GM12891 (cell line): ENCODE measurements around the gene TIMP3.

Experiments
- PAX5 ChIP-seq: IDR thresholded peaks from 2 replicates; pipeline ENCODE4 v1.6.1; 2011; ENCODE audit warnings: low read length, moderate library complexity, mild to moderate bottlenecking; ENCODE audit not compliant: insufficient read depth, severe bottlenecking
- POLR2A ChIP-seq: IDR thresholded peaks from 2 replicates; pipeline ENCODE4 v1.6.1; 2011; ENCODE audit warnings: low read depth, low read length, control low read depth
- POLR2AphosphoS5 ChIP-seq: IDR thresholded peaks from 2 replicates; pipeline ENCODE4 v1.6.1; 2011; ENCODE audit warnings: low read depth, low read length, control low read depth
- POU2F2 ChIP-seq: IDR thresholded peaks from 2 replicates; pipeline ENCODE4 v1.6.1; 2011; ENCODE audit warnings: low read depth, mild to moderate bottlenecking, control low read depth, low read length, moderate library complexity
- SPI1 ChIP-seq: IDR thresholded peaks from 2 replicates; pipeline ENCODE4 v1.6.1; 2011; ENCODE audit warnings: low read depth, low read length, control low read depth
- TAF1 ChIP-seq: IDR thresholded peaks from 2 replicates; pipeline ENCODE4 v1.6.1; 2011; ENCODE audit warnings: low read depth, low read length, control low read depth

GRCh38 chr22:32854351-32854804 is 52.9 kb downstream of the TIMP3 start:
- no peak for TF ChIP-seq POLR2AphosphoS5
- TF ChIP-seq SPI1, result no peak
- TF ChIP-seq POLR2A, result no peak
- no peak for TF ChIP-seq PAX5
- TF ChIP-seq TAF1, result no peak
- TF ChIP-seq POU2F2, result no peak
